HCT116 (cell line): Measurements from ENCODE around the gene GPM6B. TPM values are rescaled to one million over a fixed set of nuclear protein-coding genes. Genes with fewer than 3 reads are reported as not detected.

Experiments
- ATAC-seq: fragments of 200-7000 bp; cut with Tn5 transposase; 2 replicates; pipeline ENCODE4 v1.9.1; 2020; ENCODE audit warnings: mild to moderate bottlenecking, moderate library complexity
- BruUV-seq: library from RNA; stranded (reverse); fragments of 400-500 nt; replicated peaks from 2 replicates; lab custom pipeline; 2021; lab: Mats Ljungman, UMichigan
- CTCF ChIA-PET: fragments of 300-600 bp; sonication (Branson Sonifier 250); formaldehyde crosslinking; loops from one replicate; lab custom pipeline; 2021; ENCODE audit warnings: antibody characterized with exemption; lab: Charles Lee
- POLR2A ChIA-PET: fragments of 300-600, 350-600 bp; sonication (Branson Sonifier 250); formaldehyde crosslinking; loops from one replicate; lab custom pipeline; 2021; ENCODE audit warnings: antibody characterized with exemption; lab: Charles Lee
- RAD21 ChIA-PET, 2 experiments: fragments of 300-600 bp; sonication (Branson Sonifier 250); formaldehyde crosslinking; loops; one replicate each; lab custom pipeline; 2023; ENCODE audit warnings: low total read pairs in 2 of 2; ENCODE audit not compliant: uncharacterized antibody in 2 of 2, unreplicated experiment in 2 of 2, low non-redundant PET in 1 of 2; lab: Charles Lee
- DNase-seq: peaks from one replicate; pipeline ENCODE4 v3.0.0-alpha.2; 2010; ENCODE audit warnings: low read depth, low spot score
- H2AFZ ChIP-seq: fragments of 200-600 bp; shearing (Covaris generic), sonication (generic); 2 replicates; pipeline ENCODE4 v1.6.1; 2017; ENCODE audit warnings: low read depth, mixed run types, mixed read lengths, antibody characterized with exemption, low read length; ENCODE audit not compliant: poor library complexity, severe bottlenecking
- H3K27ac ChIP-seq: 2 replicates; pipeline ENCODE4 v1.5.1; 2012; ENCODE audit warnings: low read depth, low read length
- H3K27me3 ChIP-seq: fragments of 200-600 bp; sonication (generic); 2 replicates; pipeline ENCODE4 v1.6.1; 2016; ENCODE audit warnings: mixed run types, low read length, mixed read lengths; ENCODE audit not compliant: insufficient read depth
- H3K36me3 ChIP-seq, 2 experiments: fragments of 200-500 bp in 1 of 2; fragments of 200-600 bp in 1 of 2; sonication (Bioruptor generic) in 1 of 2; sonication (generic) in 1 of 2; 2 replicates each; pipeline versions ENCODE4 v1.5.1 to v1.6.1; 2014 to 2016; ENCODE audit warnings: low read length in 2 of 2, inconsistent platforms in 1 of 2, mixed read lengths in 1 of 2, mixed run types in 1 of 2; ENCODE audit not compliant: insufficient read depth in 2 of 2, control insufficient read depth in 1 of 2
- H3K4me1 ChIP-seq, 2 experiments: fragments of 200-600 bp in 1 of 2; sonication (generic) in 1 of 2; 2 replicates each; pipeline versions ENCODE4 v1.5.1 to v1.6.1; 2012 to 2017; ENCODE audit warnings: low read length in 2 of 2, inconsistent platforms in 1 of 2, mild to moderate bottlenecking in 1 of 2, mixed read lengths in 1 of 2, mixed run types in 1 of 2, moderate library complexity in 1 of 2; ENCODE audit not compliant: insufficient read depth in 2 of 2, control insufficient read depth in 1 of 2
- H3K4me2 ChIP-seq: fragments of 200-600 bp; sonication (generic); 2 replicates; pipeline ENCODE4 v1.6.1; 2017; ENCODE audit warnings: mixed run types, low read length, mixed read lengths
- H3K4me3 ChIP-seq, 2 experiments: fragments of 200-600 bp in 1 of 2; sonication (generic) in 1 of 2; replicated peaks in 1 of 2; 2 replicates each; pipeline ENCODE4 v1.5.1; 2011 to 2016; ENCODE audit warnings: low read length in 2 of 2, control low read depth in 1 of 2, low read depth in 1 of 2, mild to moderate bottlenecking in 1 of 2, mixed read lengths in 1 of 2, mixed run types in 1 of 2
- H3K79me2 ChIP-seq: fragments of 200-600 bp; sonication (generic); 2 replicates; pipeline ENCODE4 v1.6.1; 2017; ENCODE audit warnings: mild to moderate bottlenecking, mixed run types, low read length, moderate library complexity, mixed read lengths; ENCODE audit not compliant: insufficient read depth
- H3K9ac ChIP-seq: fragments of 200-600 bp; sonication (generic); 2 replicates; pipeline ENCODE4 v1.6.1; 2016; ENCODE audit warnings: low read length, mixed read lengths
- H3K9me2 ChIP-seq: fragments of 200-600 bp; sonication (generic), shearing (Covaris generic); 2 replicates; pipeline ENCODE4 v1.6.1; 2017; ENCODE audit warnings: mixed run types, mild to moderate bottlenecking, moderate library complexity; ENCODE audit not compliant: insufficient read depth
- H3K9me3 ChIP-seq, 2 experiments: fragments of 200-500 bp in 1 of 2; fragments of 200-600 bp in 1 of 2; sonication (Bioruptor generic) in 1 of 2; sonication (generic) in 1 of 2; 2 replicates each; pipeline ENCODE4 v1.6.1; 2014 to 2017; ENCODE audit warnings: low read length in 2 of 2, mixed read lengths in 2 of 2, inconsistent platforms in 1 of 2, low read depth in 1 of 2, mild to moderate bottlenecking in 1 of 2, mixed run types in 1 of 2, moderate library complexity in 1 of 2; ENCODE audit not compliant: control insufficient read depth in 1 of 2, insufficient read depth in 1 of 2
- H4K20me1 ChIP-seq: fragments of 200-600 bp; sonication (generic), shearing (Covaris generic); 2 replicates; pipeline ENCODE4 v1.6.1; 2017; ENCODE audit warnings: mixed run types, mild to moderate bottlenecking, moderate library complexity; ENCODE audit not compliant: insufficient read depth
- CBX3 ChIP-seq: IDR thresholded peaks from 2 replicates; pipeline ENCODE4 v1.6.1; 2012; ENCODE audit warnings: low read depth
- FOSL1 ChIP-seq: IDR thresholded peaks from 2 replicates; pipeline ENCODE4 v1.6.1; 2012; ENCODE audit warnings: low read depth
- SP1 ChIP-seq: IDR thresholded peaks from 2 replicates; pipeline ENCODE4 v1.6.1; 2012; ENCODE audit warnings: low read depth
- TCF7L2 ChIP-seq: IDR thresholded peaks from 2 replicates; pipeline ENCODE4 v1.7.0; 2011; ENCODE audit warnings: borderline replicate concordance, inconsistent platforms; ENCODE audit not compliant: insufficient read depth, insufficient read length; ENCODE audit errors: extremely low read depth
- intact Hi-C: fragments of 100-400 bp; cut with micrococcal nuclease; formaldehyde crosslinking; loops from 2 replicates; pipeline ENCODE4 v1.10.0; 2022
- total RNA-seq: library from RNA; stranded (reverse); gene quantifications from one replicate; pipeline ENCODE4 v1.2.1, GENCODE V29; 2021; ENCODE audit not compliant: unreplicated experiment
- TF ChIP-seq, protein P1 (sequence below): IDR thresholded peaks from 2 replicates; pipeline ENCODE4 v1.6.1; 2012

Gene GPM6B
- total RNA-seq, 1 experiment from 2014 or later: 0.07 TPM

- Histone ChIP-seq H3K27ac (no peak overlapping the region), H3K36me3 (no peaks in the 10 kb centered on the region), H3K9ac (no peak overlapping the region), H3K4me1 (no peaks in the 10 kb centered on the region), H3K9me2 (no peaks in the 10 kb centered on the region), H3K79me2 (no peaks in the 10 kb centered on the region), H3K4me2 (no peak overlapping the region)
- ChIA-PET RAD21 (no interaction called here), POLR2A (no interaction called here)
- ATAC-seq (no peak), DNase-seq (no peak)
- intact Hi-C loops: no loop called here
- no peak for TF ChIP-seq CBX3
- TF ChIP-seq FOSL1: no peak
- TF ChIP-seq, all 23 proteins: peak for 0
- H3K4me3 ChIP-seq: no peak overlapping the region
- H2AFZ ChIP-seq: no peak overlapping the region
- CTCF ChIA-PET: no interaction called here
- no peaks in the 10 kb centered on the region for H4K20me1 ChIP-seq
- no TSS peak for BruUV-seq
- H3K27me3 ChIP-seq: peaks cover 30% of the 10 kb centered on the region
- no peaks in the 10 kb centered on the region for H3K9me3 ChIP-seq
These were observed 1.2 kb downstream of the GPM6B start for GRCh38 chrX:13815664-13816063.

- Histone ChIP-seq H2AFZ (no peak overlapping the region), H3K9me2 (no peaks in the 10 kb centered on the region), H3K9ac (no peak overlapping the region), H3K79me2 (no peaks in the 10 kb centered on the region)
- POLR2A ChIA-PET: no interaction called here
- intact Hi-C loops: no loop called here
- TF ChIP-seq SP1 (no peak), TCF7L2 (no peak)
- TF ChIP-seq, protein P1, sequence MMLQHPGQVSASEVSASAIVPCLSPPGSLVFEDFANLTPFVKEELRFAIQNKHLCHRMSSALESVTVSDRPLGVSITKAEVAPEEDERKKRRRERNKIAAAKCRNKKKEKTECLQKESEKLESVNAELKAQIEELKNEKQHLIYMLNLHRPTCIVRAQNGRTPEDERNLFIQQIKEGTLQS: no peak
- TF ChIP-seq, all 23 proteins: peak for 0
- CTCF ChIA-PET: no interaction called here
- ATAC-seq (no peak), DNase-seq (no peak)
- Histone ChIP-seq H3K4me3 (no peak overlapping the region), H3K27me3 (peaks cover 5% of the 10 kb centered on the region; the same call in 1 of the 2 replicates), H4K20me1 (no peaks in the 10 kb centered on the region), H3K36me3 (no peaks in the 10 kb centered on the region), H3K4me2 (no peak overlapping the region), H3K9me3 (no peaks in the 10 kb centered on the region), H3K27ac (no peak overlapping the region), H3K4me1 (no peaks in the 10 kb centered on the region)
- BruUV-seq: no TSS peak
- RAD21 ChIA-PET: no interaction called here
These were observed 8.0 kb downstream of the GPM6B start for GRCh38 chrX:13808865-13809264.
